Measurements from ENCODE around the gene LAPTM4A. TPM values are rescaled to one million over a fixed set of nuclear protein-coding genes. Genes with fewer than 3 reads are reported as not detected.

Gene LAPTM4A
- total RNA-seq, 4 donors from 2014 or later, result 126 to 309 (median 263) TPM

- TF ChIP-seq CTCF (IDR thresholded peaks at IDR 0.05; ENCODE audit: low read depth), result no peak
These were observed 42.1 kb upstream of the LAPTM4A start for GRCh38 chr2:20093263-20094141.

- no peak for TF ChIP-seq CTCF (IDR thresholded peaks at IDR 0.05; ENCODE audit: low read depth)
These were observed 41.4 kb upstream of the LAPTM4A start for GRCh38 chr2:20092901-20093235.

- TF ChIP-seq CTCF (IDR thresholded peaks at IDR 0.05; ENCODE audit: low read depth), result no peak
These were observed 40.9 kb upstream of the LAPTM4A start for GRCh38 chr2:20092226-20092900.

GRCh38 chr2:20091305-20091991 lies 40.0 kb upstream of the LAPTM4A start:
- no peak for TF ChIP-seq CTCF (IDR thresholded peaks at IDR 0.05; ENCODE audit: low read depth)

- TF ChIP-seq CTCF (IDR thresholded peaks at IDR 0.05; ENCODE audit: low read depth), result no peak
These were observed 38.5 kb upstream of the LAPTM4A start for GRCh38 chr2:20089715-20090464.

- TF ChIP-seq CTCF (IDR thresholded peaks at IDR 0.05; ENCODE audit: low read depth), result no peak
These were observed 30.4 kb upstream of the LAPTM4A start for GRCh38 chr2:20081841-20082240.
